NCI-H1694 treated with DMSO at 0.1 percent for 48 hours (cell line): ENCODE results near the gene SRGAP3.
"Not testable (repeated sequence)": the region's sequence is repeated elsewhere in the genome, so short reads cannot be mapped to it uniquely, and the experiment has no call there.

ENCODE experiments used
- DNase-seq: peaks from one replicate; lab custom pipeline; 2025; lab: John Stamatoyannopoulos, UW

The SRGAP3 gene

GRCh38 chr3:9111417-9111816 lies 138.0 kb downstream of the SRGAP3 start:
- no peak for DNase-seq

- no peak for DNase-seq
Observed at GRCh38 chr3:9110802-9111201, 138.6 kb downstream of the SRGAP3 start.

- no peak for DNase-seq
Observed at GRCh38 chr3:9110316-9110715, 139.1 kb downstream of the SRGAP3 start.

GRCh38 chr3:9109568-9109914 lies 139.9 kb downstream of the SRGAP3 start:
- no peak for DNase-seq

- no peak for DNase-seq
Observed at GRCh38 chr3:9108876-9109567, 140.4 kb downstream of the SRGAP3 start.

- no peak for DNase-seq
Observed at GRCh38 chr3:9107738-9108137, 141.7 kb downstream of the SRGAP3 start.

GRCh38 chr3:9105421-9105820 lies 144.0 kb downstream of the SRGAP3 start:
- no peak for DNase-seq

- DNase-seq, result no peak
Observed at GRCh38 chr3:9104121-9104520, 145.3 kb downstream of the SRGAP3 start.

- no peak for DNase-seq
Observed at GRCh38 chr3:9102240-9102981, 147.0 kb downstream of the SRGAP3 start.

GRCh38 chr3:9101286-9101685 lies 148.2 kb downstream of the SRGAP3 start:
- no peak for DNase-seq

- DNase-seq, result no peak
Observed at GRCh38 chr3:9100513-9100894, 148.9 kb downstream of the SRGAP3 start.

- no peak for DNase-seq
Observed at GRCh38 chr3:9099702-9100512, 149.5 kb downstream of the SRGAP3 start.

GRCh38 chr3:9098716-9099675 lies 150.4 kb downstream of the SRGAP3 start:
- no peak for DNase-seq

GRCh38 chr3:9097495-9097894 lies 152.0 kb downstream of the SRGAP3 start:
- no peak for DNase-seq

- DNase-seq, result no peak
Observed at GRCh38 chr3:9091486-9092235, 157.8 kb downstream of the SRGAP3 start.

- no peak for DNase-seq
Observed at GRCh38 chr3:9088441-9089353, 160.7 kb downstream of the SRGAP3 start.

- DNase-seq, result no peak
Observed at GRCh38 chr3:9087831-9088413, 161.5 kb downstream of the SRGAP3 start.

- not testable (repeated sequence) for DNase-seq
Observed at GRCh38 chr3:9085428-9085827, 164.0 kb downstream of the SRGAP3 start.

GRCh38 chr3:9081184-9081818 lies 168.1 kb downstream of the SRGAP3 start:
- DNase-seq, result no peak
